ENCODE measurements around the gene KCNG2.

The KCNG2 gene

GRCh38 chr18:79784965-79785770 is 12.6 kb upstream of the KCNG2 start:
- DNase-seq (ENCODE audit: low read depth) = no peak

DNA sequence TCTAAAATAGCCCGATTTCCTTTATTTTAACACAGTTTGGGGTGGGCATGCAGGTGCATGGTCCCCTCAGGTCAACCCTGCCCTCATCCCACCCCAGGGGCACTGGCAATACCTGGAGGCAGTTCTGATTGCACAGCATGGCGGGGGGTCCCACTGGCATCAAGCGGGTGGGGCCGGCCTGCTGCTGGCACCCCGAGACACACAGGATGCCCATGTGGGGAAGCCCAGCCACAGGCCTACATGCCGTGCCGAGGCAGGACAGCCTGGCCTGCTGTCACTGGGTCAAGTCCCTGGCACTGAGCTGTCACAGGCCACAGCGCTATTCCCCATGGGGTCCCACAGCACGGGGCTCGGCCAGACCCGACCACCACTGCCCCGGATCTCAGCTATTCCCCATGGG is 11.9 kb upstream of the KCNG2 start:
- no peak for DNase-seq (ENCODE audit: low read depth)

GRCh38 chr18:79786304-79786703 is 11.4 kb upstream of the KCNG2 start:
- DNase-seq (ENCODE audit: low read depth) = no peak

GRCh38 chr18:79786786-79787526 is 10.8 kb upstream of the KCNG2 start:
- no peak for DNase-seq (ENCODE audit: low read depth)

DNA sequence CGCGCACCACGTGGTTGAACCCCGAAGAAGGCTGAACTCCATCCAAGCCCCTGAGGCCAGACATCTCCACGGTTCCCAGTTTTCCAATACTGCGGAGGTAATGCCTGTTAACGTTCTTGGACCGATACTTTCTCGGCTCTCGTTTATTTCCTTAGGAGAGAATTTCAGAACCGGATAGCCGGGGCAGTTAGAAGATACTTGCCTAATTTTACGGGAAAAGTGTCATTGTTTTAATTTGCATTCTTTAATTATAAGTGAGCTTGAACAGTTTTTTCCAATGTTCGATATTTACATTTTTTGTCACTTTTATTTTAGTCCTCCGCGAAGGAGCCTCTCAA is 10.2 kb upstream of the KCNG2 start:
- no peak for DNase-seq (ENCODE audit: low read depth)

DNA sequence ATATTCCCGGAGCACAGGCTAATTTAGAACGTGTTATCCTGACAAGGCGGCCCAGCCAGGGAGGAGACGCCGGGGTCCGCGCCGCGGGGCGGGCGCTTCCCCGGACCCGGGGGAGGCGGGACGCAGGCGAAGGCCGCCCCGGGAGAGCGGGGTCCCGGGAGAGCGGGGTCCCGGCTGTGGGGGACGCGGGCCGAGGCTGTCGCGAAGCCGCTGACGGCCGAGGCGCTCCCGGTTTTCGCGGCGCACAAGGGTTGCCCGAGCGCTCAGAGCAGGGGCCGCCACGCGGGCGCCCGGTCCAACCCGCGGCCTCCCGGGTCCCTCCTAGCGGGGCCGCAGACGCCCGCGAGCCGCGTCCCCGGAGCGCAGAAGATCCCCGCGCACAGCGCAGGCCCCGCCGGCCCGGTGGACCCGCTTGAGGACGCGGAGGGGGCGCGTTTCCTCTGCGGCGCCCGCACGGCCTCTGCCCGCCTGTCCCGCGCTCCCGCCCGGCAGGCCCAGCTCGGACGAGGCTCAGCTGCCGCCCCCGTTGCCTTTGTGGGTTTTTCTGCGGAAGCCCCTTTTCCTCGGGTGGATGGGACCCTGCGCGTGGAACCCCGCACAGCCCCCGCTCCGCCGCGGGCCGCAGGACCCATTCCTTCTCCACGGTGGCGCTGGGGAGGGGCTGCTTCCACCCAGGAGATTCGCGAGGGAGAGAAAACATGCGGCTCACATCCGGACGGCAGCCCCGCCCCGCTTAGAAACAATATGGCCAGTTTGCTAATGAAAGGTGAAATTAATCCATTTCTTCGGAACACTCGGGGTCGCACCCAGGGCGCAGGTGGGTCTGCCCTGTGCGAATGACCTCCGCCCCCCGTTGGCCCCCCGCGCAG is 9.6 kb upstream of the KCNG2 start:
- DNase-seq (ENCODE audit: low read depth) = no peak

GRCh38 chr18:79788734-79789085 is 9.0 kb upstream of the KCNG2 start:
- no peak for DNase-seq (ENCODE audit: low read depth)

GRCh38 chr18:79789091-79789891 is 8.4 kb upstream of the KCNG2 start:
- DNase-seq (ENCODE audit: low read depth) = no peak

- DNase-seq (ENCODE audit: low read depth) = no peak
Observed at GRCh38 chr18:79789901-79790890, 7.5 kb upstream of the KCNG2 start.

DNA sequence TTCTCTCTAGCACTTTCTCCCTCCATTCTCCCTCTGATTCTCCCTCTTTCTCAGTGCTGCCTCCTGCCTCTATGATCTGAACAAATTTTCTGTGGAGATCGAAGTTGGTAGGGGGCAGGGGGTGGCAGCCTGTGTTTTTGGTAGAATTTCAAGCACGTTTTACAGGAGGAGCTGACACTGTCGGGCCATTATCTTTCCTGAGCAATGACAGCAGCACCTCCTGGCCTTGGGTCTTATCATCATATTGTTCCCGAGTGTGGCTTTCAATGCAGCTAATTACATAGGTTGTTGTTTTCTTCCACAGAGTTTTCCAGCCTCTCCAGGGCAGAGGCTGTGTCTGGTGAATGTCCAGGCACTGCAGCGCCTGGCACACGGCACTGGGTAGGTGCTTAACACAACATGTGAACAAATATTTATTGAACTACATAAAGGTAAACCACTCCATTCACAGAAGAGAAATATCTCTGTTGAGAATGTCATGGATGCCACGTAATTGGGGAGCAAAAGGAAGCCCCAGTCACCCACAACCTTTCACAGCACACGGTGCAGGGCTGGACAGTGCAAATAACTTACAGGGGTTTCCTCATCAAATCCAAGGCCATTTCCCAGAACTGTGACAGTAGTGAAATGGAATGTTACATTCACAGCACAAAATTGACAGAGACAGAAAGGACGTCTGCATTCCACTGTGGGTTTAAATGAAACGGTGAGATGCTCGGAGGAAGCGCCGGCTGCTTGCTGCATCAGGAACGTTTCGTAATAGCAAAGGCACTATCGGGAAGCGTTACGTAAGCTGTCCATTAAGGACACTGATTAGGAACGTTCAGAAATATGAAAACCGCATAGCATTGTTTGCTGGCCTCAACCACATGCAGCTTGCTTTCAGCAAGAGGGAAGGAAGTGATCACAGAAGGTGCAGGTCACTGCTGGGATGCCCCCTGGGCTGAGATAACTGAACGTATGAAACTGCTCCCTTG is 6.5 kb upstream of the KCNG2 start:
- no peak for DNase-seq (ENCODE audit: low read depth)

DNA sequence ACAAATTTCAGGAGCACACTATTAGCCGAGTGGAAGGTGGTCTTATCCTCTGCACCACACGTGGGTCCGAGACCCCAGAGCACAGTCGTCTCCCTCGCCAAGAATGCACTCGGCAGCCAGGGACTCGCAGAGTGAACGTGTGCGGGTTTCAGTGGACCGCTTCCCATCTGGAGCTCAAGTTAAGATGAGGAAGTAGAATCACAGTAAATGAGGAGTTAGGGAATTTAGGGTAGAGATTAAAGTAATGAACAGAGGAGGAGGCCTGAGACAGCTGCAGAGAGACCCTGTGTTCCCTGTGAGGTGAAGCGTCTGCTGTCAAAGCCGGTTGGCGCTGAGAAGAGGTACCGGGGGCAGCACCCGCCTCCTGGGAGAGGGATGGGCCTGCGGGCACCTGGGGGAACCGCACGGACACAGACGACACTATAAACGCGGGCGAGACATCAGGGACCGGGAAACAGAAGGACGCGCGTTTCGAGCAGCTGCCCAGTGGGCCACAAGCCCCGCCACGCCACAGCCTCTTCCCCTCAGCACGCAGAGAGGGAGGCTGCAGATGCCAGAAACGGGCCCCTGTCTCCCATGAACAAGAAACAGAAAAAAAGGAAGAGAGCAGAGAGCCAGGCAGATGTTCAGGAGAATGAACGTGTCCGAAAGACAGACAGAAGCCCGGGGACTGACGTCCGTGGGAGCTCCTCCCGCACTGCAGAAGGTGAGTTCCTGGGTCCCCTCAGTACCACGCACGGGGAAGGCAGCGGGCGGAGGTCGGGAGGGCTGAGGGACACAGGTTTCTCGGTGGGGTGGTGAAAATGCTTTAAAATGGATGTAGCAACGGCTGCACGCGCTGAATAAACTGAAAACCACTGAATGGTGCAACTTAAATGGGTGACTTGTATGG is 5.4 kb upstream of the KCNG2 start:
- no peak for DNase-seq (ENCODE audit: low read depth)

DNA sequence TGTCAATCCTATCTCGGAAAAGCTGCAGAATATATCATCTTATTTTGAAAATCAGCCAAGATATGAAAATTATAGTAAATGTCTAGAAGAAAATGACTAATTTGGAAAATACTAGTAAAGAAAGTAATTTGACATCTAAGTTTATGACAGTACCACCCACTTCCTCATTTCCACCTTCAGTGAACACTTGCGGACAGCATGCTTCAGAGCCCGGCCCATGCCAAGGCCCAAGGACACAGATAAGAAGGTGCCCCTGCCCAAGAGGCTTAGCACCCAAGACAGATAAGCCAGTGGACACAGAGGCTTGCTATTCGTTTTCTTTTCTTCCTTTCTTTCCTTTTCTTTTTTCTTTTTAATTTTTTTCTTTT is 4.8 kb upstream of the KCNG2 start:
- DNase-seq (ENCODE audit: low read depth) = no peak

DNA sequence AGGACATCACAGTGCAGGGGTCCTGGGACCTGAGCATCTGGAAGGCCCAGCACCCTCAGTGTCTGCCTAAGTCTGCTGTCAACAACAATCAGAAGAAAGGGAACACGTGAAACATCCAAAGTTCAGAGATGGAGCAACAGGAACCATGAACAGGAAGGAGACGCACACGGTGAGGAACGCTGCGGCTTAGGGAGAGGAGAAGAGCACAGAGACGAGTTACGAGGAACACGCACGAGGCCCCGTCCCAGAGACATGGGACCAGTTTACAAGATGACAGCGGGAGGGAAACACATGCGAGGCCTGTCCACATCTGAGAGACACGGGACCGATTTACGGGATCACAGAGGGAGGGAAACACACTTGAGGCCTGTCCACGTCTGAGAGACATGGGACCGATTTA is 2.9 kb upstream of the KCNG2 start:
- DNase-seq (ENCODE audit: low read depth) = no peak

GRCh38 chr18:79795446-79795845 is 2.3 kb upstream of the KCNG2 start:
- no peak for DNase-seq (ENCODE audit: low read depth)

DNA sequence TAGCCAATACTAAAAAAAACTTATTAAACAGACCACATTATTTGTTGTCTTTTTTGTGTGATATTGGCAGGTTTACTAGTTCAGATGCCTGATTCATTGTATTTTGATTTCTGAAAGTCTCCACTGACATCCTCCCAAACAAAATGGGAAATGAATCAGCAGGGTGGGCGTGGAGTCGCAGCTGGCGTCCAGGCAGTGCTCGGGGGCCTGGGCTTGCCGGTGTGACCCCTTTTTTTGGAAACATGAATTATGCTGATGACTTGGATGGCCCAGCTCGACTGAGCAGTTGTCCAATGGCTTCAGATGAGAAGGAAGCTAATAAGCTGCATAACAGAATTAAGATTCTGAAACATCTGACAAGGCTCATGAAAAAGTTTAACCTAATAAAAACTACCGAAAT is 1.7 kb upstream of the KCNG2 start:
- no peak for DNase-seq (ENCODE audit: low read depth)

DNA sequence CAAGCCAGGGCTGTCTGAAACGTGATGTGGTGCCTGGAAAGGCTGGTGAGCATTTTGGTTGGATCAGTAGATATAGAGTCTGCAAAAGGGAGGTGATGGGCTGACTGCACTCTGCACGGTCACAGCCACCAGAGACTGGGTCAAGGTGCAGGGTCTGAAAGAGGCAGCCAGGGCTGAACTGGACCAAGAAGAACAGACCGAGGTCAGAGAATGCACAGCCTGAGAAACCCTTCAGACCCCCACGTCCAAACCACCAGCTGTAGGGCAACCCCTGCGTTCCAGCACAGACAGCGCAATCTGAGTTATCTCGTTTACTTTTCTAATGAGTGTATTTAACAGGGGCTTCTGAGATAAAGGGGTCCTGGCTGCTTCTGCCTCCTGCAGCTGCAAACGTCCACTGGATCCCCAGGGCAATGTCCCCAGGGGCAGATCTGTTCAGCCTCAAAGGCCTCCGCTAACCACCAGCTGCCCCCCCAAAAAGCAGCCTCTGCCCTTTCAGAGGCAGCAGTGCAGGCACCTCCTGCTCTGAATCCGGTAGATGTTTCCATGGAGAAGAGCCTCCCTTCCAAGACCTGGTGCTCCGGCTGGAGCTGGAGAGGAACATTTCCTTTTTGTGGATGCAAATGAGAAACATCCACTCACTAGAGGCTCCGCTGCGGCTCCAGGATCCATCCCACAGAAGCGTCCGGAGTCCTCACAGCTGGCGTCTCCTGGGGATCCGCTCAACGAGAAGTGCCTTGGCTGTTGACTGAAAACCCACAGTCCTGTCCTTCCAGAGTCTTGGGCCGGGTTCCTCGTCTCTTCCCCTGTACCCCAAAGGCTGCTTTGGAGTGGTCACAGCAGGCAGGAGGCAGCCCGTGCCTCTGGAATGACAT is 970 bp upstream of the KCNG2 start:
- DNase-seq (ENCODE audit: low read depth) = no peak

GRCh38 chr18:79798346-79798998 is 734 bp downstream of the KCNG2 start:
- DNase-seq (ENCODE audit: low read depth) = no peak
